IMR-90 (cell line): ENCODE measurements around the gene GOT1.

Experiments used
- MAFK ChIP-seq: IDR thresholded peaks from 2 replicates; pipeline ENCODE4 v1.6.1; 2012; ENCODE audit warnings: low read depth, low read length, improper control_type of control experiment
- TF ChIP-seq, protein P1 (sequence below): conservative IDR thresholded peaks from 2 replicates; pipeline ENCODE4 v1.5.1; 2012; ENCODE audit warnings: mild to moderate bottlenecking, low read depth, low read length, improper control_type of control experiment

DNA sequence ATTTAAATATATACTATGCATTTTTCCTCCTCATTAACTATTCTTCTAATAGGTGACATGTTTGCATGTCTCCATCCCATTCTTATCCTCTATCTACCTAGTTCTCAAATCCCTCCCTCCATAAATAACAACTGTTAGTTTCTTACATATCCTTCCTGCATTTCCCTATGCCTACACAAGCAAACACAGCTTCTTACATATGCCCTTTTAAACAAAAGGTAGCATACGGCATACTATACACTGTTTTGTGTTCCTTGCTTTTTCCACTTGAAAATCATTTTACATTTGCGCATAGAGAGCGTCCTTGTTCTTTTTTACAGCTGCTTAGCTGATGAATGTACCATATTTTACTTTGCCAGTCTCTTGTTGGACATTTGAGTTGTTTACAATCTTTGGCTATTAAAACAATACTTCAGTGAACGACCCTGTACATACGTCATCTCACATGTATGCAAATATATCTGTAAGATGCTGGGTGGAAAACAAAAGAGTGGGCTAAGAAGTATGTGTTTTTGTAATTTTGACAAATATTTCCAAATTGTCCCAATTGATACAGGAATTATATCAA lies 7.8 kb downstream of the GOT1 start:
- no peak for TF ChIP-seq MAFK
- TF ChIP-seq, protein P1, sequence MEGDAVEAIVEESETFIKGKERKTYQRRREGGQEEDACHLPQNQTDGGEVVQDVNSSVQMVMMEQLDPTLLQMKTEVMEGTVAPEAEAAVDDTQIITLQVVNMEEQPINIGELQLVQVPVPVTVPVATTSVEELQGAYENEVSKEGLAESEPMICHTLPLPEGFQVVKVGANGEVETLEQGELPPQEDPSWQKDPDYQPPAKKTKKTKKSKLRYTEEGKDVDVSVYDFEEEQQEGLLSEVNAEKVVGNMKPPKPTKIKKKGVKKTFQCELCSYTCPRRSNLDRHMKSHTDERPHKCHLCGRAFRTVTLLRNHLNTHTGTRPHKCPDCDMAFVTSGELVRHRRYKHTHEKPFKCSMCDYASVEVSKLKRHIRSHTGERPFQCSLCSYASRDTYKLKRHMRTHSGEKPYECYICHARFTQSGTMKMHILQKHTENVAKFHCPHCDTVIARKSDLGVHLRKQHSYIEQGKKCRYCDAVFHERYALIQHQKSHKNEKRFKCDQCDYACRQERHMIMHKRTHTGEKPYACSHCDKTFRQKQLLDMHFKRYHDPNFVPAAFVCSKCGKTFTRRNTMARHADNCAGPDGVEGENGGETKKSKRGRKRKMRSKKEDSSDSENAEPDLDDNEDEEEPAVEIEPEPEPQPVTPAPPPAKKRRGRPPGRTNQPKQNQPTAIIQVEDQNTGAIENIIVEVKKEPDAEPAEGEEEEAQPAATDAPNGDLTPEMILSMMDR, result no peak
